Nephron progenitor cell (in vitro differentiated cells): ENCODE measurements around the gene GABRB2.
"Not testable (repeated sequence)": the region's sequence is repeated elsewhere in the genome, so short reads cannot be mapped to it uniquely, and the experiment has no call there.

Source experiments
- DNase-seq: peaks from one replicate; pipeline ENCODE4 v3.0.0; 2021
- H3K27ac Mint-ChIP-seq: 2 replicates; pipeline ENCODE4 v1.8.0; 2021; ENCODE audit warnings: mild to moderate bottlenecking, moderate library complexity, mixed read lengths
- H3K27me3 Mint-ChIP-seq: 2 replicates; pipeline ENCODE4 v1.8.0; 2021; ENCODE audit warnings: mild to moderate bottlenecking, low read depth, mixed read lengths; ENCODE audit not compliant: poor library complexity
- H3K36me3 Mint-ChIP-seq: 2 replicates; pipeline ENCODE4 v1.8.0; 2021; ENCODE audit warnings: low read depth, mixed read lengths
- H3K4me1 Mint-ChIP-seq: 2 replicates; pipeline ENCODE4 v1.8.0; 2021; ENCODE audit warnings: mixed read lengths
- H3K4me3 Mint-ChIP-seq: 2 replicates; pipeline ENCODE4 v1.8.0; 2021; ENCODE audit warnings: mild to moderate bottlenecking, moderate library complexity, mixed read lengths
- H3K9me3 Mint-ChIP-seq: 2 replicates; pipeline ENCODE4 v1.8.0; 2021; ENCODE audit warnings: mild to moderate bottlenecking, moderate library complexity, mixed read lengths
- CTCF ChIP-seq: fragments of 200-600 bp; sonication (generic); IDR thresholded peaks from 2 replicates; pipeline ENCODE4 v1.5.0; 2021; ENCODE audit warnings: antibody characterized with exemption

The GABRB2 gene

GRCh38 chr5:161246749-161247148, 299.8 kb downstream of the GABRB2 start:
- Mint-ChIP-seq H3K4me1 (no peaks in the 10 kb centered on the region), H3K4me3 (no peak overlapping the region), H3K27ac (no peak overlapping the region), H3K27me3 (no peaks in the 10 kb centered on the region), H3K36me3 (no peaks in the 10 kb centered on the region), H3K9me3 (peaks cover 31% of the 10 kb centered on the region)
- no peak for DNase-seq
- no peak for TF ChIP-seq CTCF

DNA sequence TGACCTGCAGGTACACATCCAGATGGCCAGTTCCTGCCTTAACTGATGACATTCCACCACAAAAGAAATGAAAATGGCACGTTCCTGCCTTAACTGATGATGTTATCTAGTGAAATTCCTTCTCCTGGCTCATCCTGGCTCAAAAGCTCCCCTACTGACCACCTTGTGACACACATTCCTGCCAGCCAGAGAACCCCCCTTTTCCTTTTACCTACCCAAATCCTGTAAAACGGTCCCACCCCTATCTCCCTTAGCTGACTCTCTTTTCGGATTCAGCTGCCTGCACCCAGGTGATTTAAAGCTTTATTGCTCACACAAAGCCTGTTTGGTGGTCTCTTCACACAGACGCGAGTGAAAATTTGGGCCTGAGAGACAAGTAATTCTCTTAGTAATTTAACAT, 300.7 kb downstream of the GABRB2 start:
- not testable (repeated sequence) for H3K4me1 Mint-ChIP-seq, H3K27me3 Mint-ChIP-seq, H3K27ac Mint-ChIP-seq, H3K4me3 Mint-ChIP-seq, DNase-seq, H3K36me3 Mint-ChIP-seq
- H3K9me3 Mint-ChIP-seq: peaks cover 40% of the 10 kb centered on the region
